GM18519 (cell line): ENCODE measurements around the gene GCH1.
A peak's percentile ranks its signal among the peaks of the same experiment; 100 is the strongest.
"Not testable (repeated sequence)": the region's sequence is repeated elsewhere in the genome, so short reads cannot be mapped to it uniquely, and the experiment has no call there.

Experiments used
- ATAC-seq: cut with Tn5 transposase; IDR thresholded peaks from one replicate; pipeline ENCODE4 v1.9.1; 2021; ENCODE audit warnings: mild to moderate bottlenecking, moderate library complexity; ENCODE audit not compliant: unreplicated experiment, low FRiP score

The GCH1 gene

GRCh38 chr14:54909817-54910558 is 7.4 kb upstream of the GCH1 start:
- ATAC-seq: no peak

- not testable (repeated sequence) for ATAC-seq
Observed at GRCh38 chr14:54908973-54909372, 6.3 kb upstream of the GCH1 start.

GRCh38 chr14:54908190-54908589 is 5.6 kb upstream of the GCH1 start:
- no peak for ATAC-seq

GRCh38 chr14:54906075-54906474 is 3.4 kb upstream of the GCH1 start:
- no peak for ATAC-seq

DNA sequence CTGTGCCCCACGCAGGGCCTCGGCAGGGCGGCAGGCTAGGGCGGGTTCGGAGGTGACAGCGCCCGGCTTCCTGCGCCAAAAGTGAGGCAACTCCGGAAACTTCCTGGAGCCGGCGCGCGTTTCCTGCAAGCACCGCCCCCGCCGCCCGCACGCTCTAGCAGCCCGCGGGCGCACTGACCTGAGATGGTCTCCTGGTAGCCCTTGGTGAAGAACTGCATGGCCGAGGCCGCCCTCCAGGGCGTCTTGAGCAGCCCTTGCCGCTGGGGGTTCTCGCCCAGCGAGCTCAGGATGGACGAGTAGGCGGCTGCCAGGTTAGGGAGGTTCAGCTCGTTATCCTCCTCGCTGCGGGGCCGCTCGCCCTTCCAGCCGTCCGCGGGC is 494 bp downstream of the GCH1 start:
- ATAC-seq: peak; percentile 31

DNA sequence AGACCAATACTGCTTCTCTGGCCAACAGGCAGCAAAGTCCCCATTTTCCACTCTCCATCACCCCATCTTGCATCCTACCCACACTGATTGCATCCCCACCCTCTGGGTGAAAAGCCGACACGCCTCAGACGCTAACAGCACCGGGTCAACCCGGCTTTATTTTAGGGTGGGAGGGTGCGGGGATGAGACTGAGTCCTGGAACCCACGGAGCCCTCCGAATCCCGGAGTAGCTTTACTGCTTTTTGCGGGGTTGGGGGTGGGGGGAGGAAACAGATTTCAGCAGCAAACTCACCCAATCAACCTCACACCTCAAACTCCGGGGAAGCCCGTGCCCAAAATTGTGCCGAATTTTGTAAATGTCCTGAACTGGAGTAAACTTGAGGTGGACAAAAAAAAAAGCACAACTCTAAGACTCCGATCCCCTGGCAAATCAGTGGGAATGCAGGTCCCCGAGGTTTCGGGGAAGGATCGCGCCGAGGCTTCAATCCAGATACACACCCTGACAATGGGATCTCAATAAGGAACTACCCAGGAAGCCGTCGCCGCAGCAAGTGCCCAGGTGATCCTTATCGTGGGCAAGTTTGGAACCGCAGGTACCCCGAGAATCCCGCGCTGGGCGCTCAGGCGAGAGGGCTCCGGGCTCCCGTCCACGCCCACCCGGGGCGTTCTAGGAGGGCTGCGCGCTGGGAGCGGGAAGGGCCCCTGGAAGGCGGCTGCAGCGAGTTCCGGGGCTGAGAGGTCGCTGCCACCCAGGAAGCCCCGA is 1.1 kb downstream of the GCH1 start:
- peak; percentile 4 for ATAC-seq

- no peak for ATAC-seq
Observed at GRCh38 chr14:54899573-54899972, 3.1 kb downstream of the GCH1 start.

GRCh38 chr14:54897809-54898555 is 4.6 kb downstream of the GCH1 start:
- not testable (repeated sequence) for ATAC-seq

GRCh38 chr14:54895683-54896082 is 6.9 kb downstream of the GCH1 start:
- no peak for ATAC-seq

DNA sequence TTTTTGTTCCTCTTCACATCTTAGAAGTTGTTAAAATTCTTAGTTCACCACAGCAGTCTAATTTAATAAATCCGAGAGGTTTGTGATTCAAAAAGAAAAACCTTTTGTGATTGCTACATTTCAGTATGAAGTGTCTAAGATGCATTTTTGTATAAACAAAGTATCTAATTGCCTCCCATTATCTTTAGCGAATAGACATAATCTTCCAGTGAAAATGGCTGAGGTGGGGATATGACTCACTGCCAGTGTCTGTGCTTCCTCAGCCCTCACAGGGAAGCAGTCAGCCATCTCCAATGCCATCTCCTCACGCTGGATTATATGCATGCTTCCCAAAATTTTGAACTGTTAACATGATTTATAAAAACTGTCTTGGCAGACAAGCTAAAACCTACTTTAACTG is 7.6 kb downstream of the GCH1 start:
- no peak for ATAC-seq

DNA sequence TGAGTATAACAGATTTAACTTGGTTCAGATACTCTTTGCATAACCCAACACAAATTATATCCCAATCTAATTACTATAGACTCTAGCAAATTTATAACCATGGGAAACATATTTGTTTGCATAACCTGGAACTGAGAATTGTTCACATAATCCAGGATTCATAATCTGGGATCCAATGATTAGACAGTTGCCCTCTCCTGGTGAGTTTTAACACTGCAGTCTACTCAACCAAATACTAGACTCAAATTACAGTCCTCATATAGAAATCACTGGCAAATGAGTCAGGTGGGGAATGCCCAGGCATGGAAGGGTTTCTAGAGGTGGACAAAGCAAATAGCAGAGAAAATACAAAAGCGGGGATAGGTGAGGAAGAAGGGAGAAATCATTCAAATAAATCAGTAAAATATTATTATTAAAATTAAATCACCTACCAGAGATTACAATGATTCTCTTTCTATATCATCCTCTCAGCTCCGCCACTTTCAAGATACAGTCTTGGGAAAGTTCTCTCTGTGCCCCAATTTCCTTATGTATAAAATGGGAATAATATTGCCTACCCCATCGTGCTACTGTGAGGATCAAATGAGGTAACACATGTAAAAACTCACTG is 9.4 kb downstream of the GCH1 start:
- ATAC-seq: no peak

- ATAC-seq: no peak
Observed at GRCh38 chr14:54891471-54892245, 11.0 kb downstream of the GCH1 start.

DNA sequence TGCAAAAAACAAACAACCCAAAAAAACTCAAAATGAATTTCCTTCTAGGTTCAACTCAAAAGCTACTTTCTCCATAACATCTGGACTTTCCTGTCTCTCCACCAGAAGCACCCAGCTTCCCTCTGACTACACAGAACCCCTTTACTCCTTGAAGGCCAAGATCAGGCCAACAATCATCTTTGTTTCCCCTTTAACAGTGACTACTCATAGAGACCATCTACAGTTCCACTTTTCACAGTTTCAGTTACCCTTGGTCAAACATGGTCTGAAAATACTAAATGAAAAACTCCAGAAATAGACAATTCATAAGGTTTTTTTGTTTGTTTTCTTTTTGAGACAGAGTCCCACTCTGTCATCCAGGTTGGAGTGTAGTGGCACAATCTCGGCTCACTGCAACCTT is 11.8 kb downstream of the GCH1 start:
- ATAC-seq: peak; percentile 80

DNA sequence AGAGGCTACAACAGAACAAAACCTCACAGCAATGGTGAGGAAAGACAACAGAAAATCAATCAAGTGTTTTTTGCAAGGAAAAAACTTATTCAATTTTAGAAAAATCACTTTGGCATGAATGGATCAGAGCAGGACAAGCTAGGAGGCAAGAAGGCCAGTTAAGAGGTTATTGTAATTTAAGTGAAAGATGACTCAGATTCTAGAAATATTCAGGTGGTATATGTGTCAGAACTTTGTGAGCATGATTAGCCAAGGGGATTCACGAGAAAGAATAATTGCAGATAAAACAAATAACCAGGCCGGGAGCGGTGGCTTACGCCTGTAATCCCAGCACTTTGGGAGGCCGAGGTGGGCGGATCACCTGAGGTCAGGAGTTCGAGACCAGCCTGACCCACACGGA is 12.7 kb downstream of the GCH1 start:
- ATAC-seq: no peak

DNA sequence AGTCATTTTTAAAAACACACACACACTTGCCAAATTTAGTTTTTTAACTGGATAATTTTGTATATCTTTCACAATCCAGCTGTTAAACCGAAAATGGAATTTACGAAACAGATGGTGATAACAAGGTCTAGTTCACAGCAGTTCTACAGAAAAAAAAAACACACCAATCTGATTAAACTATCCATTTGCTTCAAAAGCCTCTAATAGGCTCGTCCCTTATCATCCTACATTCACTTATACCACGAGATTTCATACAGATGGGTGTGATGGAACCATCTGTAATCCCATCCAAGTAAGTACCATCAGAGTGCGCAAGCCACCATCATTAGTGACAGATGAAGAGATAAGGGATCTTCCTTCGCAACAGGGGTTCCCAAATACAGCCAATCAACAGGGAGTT is 20.1 kb downstream of the GCH1 start:
- ATAC-seq: no peak

GRCh38 chr14:54881761-54882401 is 20.7 kb downstream of the GCH1 start:
- peak; percentile 31 for ATAC-seq

DNA sequence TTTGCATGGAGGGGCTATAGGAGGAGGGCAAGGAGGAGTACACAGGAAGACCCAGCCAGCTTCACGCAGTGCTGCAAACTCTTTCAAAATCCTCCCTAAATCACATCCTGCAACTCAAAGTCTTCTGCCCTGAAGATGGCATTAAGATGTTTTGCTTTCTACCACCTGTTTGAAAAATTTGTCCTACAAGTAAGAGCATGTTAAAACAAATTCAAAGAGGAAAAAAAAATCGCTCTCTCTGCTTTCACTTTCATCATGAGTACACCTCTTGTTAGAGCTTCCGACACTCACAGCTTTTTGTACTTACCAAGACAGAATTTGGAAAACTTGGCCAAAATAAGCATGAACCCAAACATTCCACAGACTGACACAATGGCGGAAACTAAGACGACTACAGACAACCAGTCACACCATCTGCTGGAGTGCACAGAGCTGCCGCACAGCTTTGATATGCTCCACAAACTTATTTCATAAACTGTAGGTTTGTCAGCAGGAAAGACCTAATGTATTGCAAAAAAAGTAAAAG is 21.3 kb downstream of the GCH1 start:
- ATAC-seq: peak; percentile 40

GRCh38 chr14:54877703-54878021 is 25.0 kb downstream of the GCH1 start:
- no peak for ATAC-seq

GRCh38 chr14:54877015-54877702 is 25.5 kb downstream of the GCH1 start:
- ATAC-seq: no peak
